IMR-90 (cell line): ENCODE results near the gene IL16. TPM values are rescaled to one million over a fixed set of nuclear protein-coding genes. Genes with fewer than 3 reads are reported as not detected.

Experiments
- ATAC-seq: fragments of 200-7000 bp; cut with Tn5 transposase; 2 replicates; pipeline ENCODE4 v1.9.1; 2020; ENCODE audit warnings: low read depth, mild to moderate bottlenecking, moderate library complexity
- BruUV-seq: library from RNA; stranded (reverse); fragments of 400-500 nt; replicated peaks from 2 replicates; lab custom pipeline; 2021; lab: Mats Ljungman, UMichigan
- CTCF ChIA-PET: fragments of 300-600 bp; formaldehyde crosslinking; extraction: SDS; loops from one replicate; lab custom pipeline; 2021; ENCODE audit warnings: antibody characterized with exemption; lab: Yijun Ruan, JAX
- POLR2A ChIA-PET: fragments of 300-600 bp; sonication (Branson Sonifier 250); formaldehyde crosslinking; loops from one replicate; lab custom pipeline; 2022; ENCODE audit warnings: antibody characterized with exemption; ENCODE audit not compliant: unreplicated experiment; lab: Charles Lee
- DNase-seq: peaks from one replicate; pipeline ENCODE4 v3.0.0; 2013
- H2AFZ ChIP-seq: replicated peaks from 2 replicates; pipeline ENCODE3; 2013; ENCODE audit warnings: low read length, mild to moderate bottlenecking; ENCODE audit not compliant: poor library complexity
- H2AK5ac ChIP-seq: 2 replicates; pipeline ENCODE4 v1.6.1; 2013; ENCODE audit warnings: low read depth, low read length, inconsistent platforms
- H2AK9ac ChIP-seq: replicated peaks from 2 replicates; pipeline ENCODE3; 2013; ENCODE audit warnings: mild to moderate bottlenecking, low read depth, low read length, moderate library complexity; ENCODE audit not compliant: poor library complexity
- H2BK120ac ChIP-seq: 2 replicates; pipeline ENCODE4 v1.6.1; 2013; ENCODE audit warnings: low read depth, low read length, inconsistent platforms
- H2BK15ac ChIP-seq: 3 replicates; pipeline ENCODE4 v1.6.1; 2013; ENCODE audit warnings: low read depth, low read length, inconsistent platforms
- H2BK20ac ChIP-seq: 2 replicates; pipeline ENCODE4 v1.6.1; 2013; ENCODE audit warnings: low read depth, mild to moderate bottlenecking, inconsistent platforms, low read length, moderate library complexity
- H2BK5ac ChIP-seq: 2 replicates; pipeline ENCODE4 v1.6.1; 2013; ENCODE audit warnings: mild to moderate bottlenecking, low read depth, low read length, inconsistent platforms; ENCODE audit not compliant: poor library complexity, severe bottlenecking
- H3K14ac ChIP-seq: replicated peaks from 2 replicates; pipeline ENCODE4 v1.6.1; 2013; ENCODE audit warnings: low read depth, low read length, inconsistent platforms
- H3K18ac ChIP-seq: 2 replicates; pipeline ENCODE4 v1.6.1; 2013; ENCODE audit warnings: low read depth, low read length, control low read depth
- H3K23ac ChIP-seq: 2 replicates; pipeline ENCODE4 v1.6.1; 2013; ENCODE audit warnings: low read depth, low read length, inconsistent platforms
- H3K27ac ChIP-seq: 2 replicates; pipeline ENCODE4 v1.5.1; 2013; ENCODE audit warnings: mild to moderate bottlenecking, control low read depth, low read length; ENCODE audit not compliant: insufficient read depth
- H3K27me3 ChIP-seq: 2 replicates; pipeline ENCODE4 v1.6.1; 2013; ENCODE audit warnings: low read length; ENCODE audit not compliant: control insufficient read depth, insufficient read depth
- H3K36me3 ChIP-seq: 2 replicates; pipeline ENCODE4 v1.6.1; 2013; ENCODE audit warnings: low read length, mixed read lengths; ENCODE audit not compliant: control insufficient read depth, insufficient read depth
- H3K4ac ChIP-seq: 2 replicates; pipeline ENCODE4 v1.6.1; 2013; ENCODE audit warnings: low read depth, low read length, inconsistent platforms
- H3K4me1 ChIP-seq: 2 replicates; pipeline ENCODE4 v1.6.1; 2013; ENCODE audit warnings: low read length, mixed read lengths; ENCODE audit not compliant: control insufficient read depth, insufficient read depth
- H3K4me2 ChIP-seq: 2 replicates; pipeline ENCODE4 v1.6.1; 2013; ENCODE audit warnings: low read depth, mild to moderate bottlenecking, control low read depth, low read length, moderate library complexity
- H3K4me3 ChIP-seq: 2 replicates; pipeline ENCODE4 v1.5.1; 2013; ENCODE audit warnings: low read depth, mild to moderate bottlenecking, control low read depth, low read length, moderate library complexity; ENCODE audit not compliant: insufficient read depth
- H3K56ac ChIP-seq: 2 replicates; pipeline ENCODE4 v1.6.1; 2013; ENCODE audit warnings: low read length, inconsistent platforms; ENCODE audit not compliant: insufficient read depth; ENCODE audit errors: extremely low read depth
- H3K79me1 ChIP-seq, 2 experiments: 2 replicates each; pipeline ENCODE4 v1.6.1; 2013; ENCODE audit warnings: low read length in 2 of 2, inconsistent platforms in 1 of 2, low read depth in 1 of 2
- H3K9ac ChIP-seq: 2 replicates; pipeline ENCODE4 v1.6.1; 2013; ENCODE audit warnings: low read depth, low read length, control low read depth
- H3K9me1 ChIP-seq: 2 replicates; pipeline ENCODE4 v1.6.1; 2013; ENCODE audit warnings: low read length, inconsistent platforms; ENCODE audit not compliant: insufficient read depth
- H3K9me3 ChIP-seq: 2 replicates; pipeline ENCODE4 v1.6.1; 2013; ENCODE audit warnings: low read length; ENCODE audit not compliant: control insufficient read depth, insufficient read depth
- H4K20me1 ChIP-seq: 2 replicates; pipeline ENCODE4 v1.6.1; 2013; ENCODE audit warnings: low read length, inconsistent platforms; ENCODE audit not compliant: insufficient read depth
- H4K5ac ChIP-seq: 2 replicates; pipeline ENCODE4 v1.6.1; 2013; ENCODE audit warnings: mild to moderate bottlenecking, low read depth, low read length, control low read depth
- H4K8ac ChIP-seq, 2 experiments: 2 replicates each; pipeline ENCODE4 v1.6.1; 2013; ENCODE audit warnings: low read depth in 2 of 2, low read length in 2 of 2, control low read depth in 1 of 2, inconsistent platforms in 1 of 2
- H4K91ac ChIP-seq: 2 replicates; pipeline ENCODE4 v1.6.1; 2013; ENCODE audit warnings: low read depth, low read length, inconsistent platforms; ENCODE audit not compliant: insufficient read depth
- BHLHE40 ChIP-seq: fragments of 150-350 bp; IDR thresholded peaks from 2 replicates; pipeline ENCODE4 v1.6.1; 2016; ENCODE audit warnings: mild to moderate bottlenecking, low read depth, low read length
- CEBPB ChIP-seq: IDR thresholded peaks from 2 replicates; pipeline ENCODE4 v1.6.1; 2012; ENCODE audit warnings: low read depth, low read length, improper control_type of control experiment
- CHD1 ChIP-seq: IDR thresholded peaks from 2 replicates; pipeline ENCODE4 v1.6.1; 2012; ENCODE audit warnings: low read depth, low read length, improper control_type of control experiment
- CTCF ChIP-seq: conservative IDR thresholded peaks from 2 replicates; pipeline ENCODE4 v1.5.1; 2012; ENCODE audit warnings: mild to moderate bottlenecking, low read depth, low read length, improper control_type of control experiment
- ELK1 ChIP-seq: fragments of 150-350 bp; IDR thresholded peaks from 2 replicates; pipeline ENCODE4 v1.6.1; 2016; ENCODE audit warnings: low read depth, mild to moderate bottlenecking, low read length, moderate library complexity, borderline replicate concordance
- FOS ChIP-seq: fragments of 150-350 bp; IDR thresholded peaks from 2 replicates; pipeline ENCODE4 v1.6.1; 2016; ENCODE audit warnings: low read depth, low read length
- MAFK ChIP-seq: IDR thresholded peaks from 2 replicates; pipeline ENCODE4 v1.6.1; 2012; ENCODE audit warnings: low read depth, low read length, improper control_type of control experiment
- MAZ ChIP-seq: IDR thresholded peaks from 2 replicates; pipeline ENCODE4 v1.6.1; 2012; ENCODE audit warnings: low read depth, mild to moderate bottlenecking, low read length, improper control_type of control experiment, moderate library complexity, borderline replicate concordance
- MXI1 ChIP-seq: IDR thresholded peaks from 2 replicates; pipeline ENCODE4 v1.6.1; 2012; ENCODE audit warnings: low read depth, mild to moderate bottlenecking, low read length, moderate library complexity, borderline replicate concordance
- NFE2L2 ChIP-seq: fragments of 150-350 bp; IDR thresholded peaks from 2 replicates; pipeline ENCODE4 v1.6.1; 2016; ENCODE audit warnings: low read depth, mild to moderate bottlenecking, low read length
- POLR2A ChIP-seq: IDR thresholded peaks from 2 replicates; pipeline ENCODE4 v1.6.1; 2012; ENCODE audit warnings: mild to moderate bottlenecking, low read depth, low read length
- RAD21 ChIP-seq: IDR thresholded peaks from 2 replicates; pipeline ENCODE4 v1.6.1; 2012; ENCODE audit warnings: low read length, improper control_type of control experiment
- RCOR1 ChIP-seq: IDR thresholded peaks from 2 replicates; pipeline ENCODE4 v1.6.1; 2012; ENCODE audit warnings: mild to moderate bottlenecking, low read length, improper control_type of control experiment; ENCODE audit not compliant: insufficient replicate concordance
- RFX5 ChIP-seq: IDR thresholded peaks from 2 replicates; pipeline ENCODE4 v1.8.0; 2012; ENCODE audit warnings: low read depth, mild to moderate bottlenecking, low read length, moderate library complexity
- SMC3 ChIP-seq: fragments of 150-350 bp; IDR thresholded peaks from 2 replicates; pipeline ENCODE4 v1.6.1; 2016; ENCODE audit warnings: low read depth, mild to moderate bottlenecking, antibody characterized with exemption, low read length, moderate library complexity
- USF2 ChIP-seq: fragments of 150-350 bp; IDR thresholded peaks from 2 replicates; pipeline ENCODE4 v1.6.1; 2017; ENCODE audit warnings: mild to moderate bottlenecking, antibody characterized with exemption, low read length, low read depth
- WGBS, 2 experiments: methylation state at CpG; one replicate each; pipeline versions ENCODE4 v1.1.5 to v1.1.7; 2013; ENCODE audit warnings: missing lambda C conversion rate in 2 of 2; ENCODE audit not compliant: insufficient read length in 1 of 2; ENCODE audit errors: extremely low coverage in 2 of 2; 5-methylcytosine and 5-hydroxymethylcytosine counted together
- dilution Hi-C: fragments of 300-500 bp; cut with HindIII; formaldehyde crosslinking; loops from one replicate; pipeline ENCODE4 v1.14.3; 2018; ENCODE audit warnings: low sequenced_read_pairs; ENCODE audit not compliant: unreplicated experiment
- in situ Hi-C: fragments of 300-500 bp; cut with MboI; formaldehyde crosslinking; loops from 3 replicates; pipeline ENCODE4 v1.14.3; 2019; ENCODE audit warnings: low sequenced_read_pairs, inconsistent platforms, mixed read lengths
- intact Hi-C: fragments of 100-400 bp; cut with micrococcal nuclease; formaldehyde crosslinking; loops from 2 replicates; pipeline ENCODE4 v1.10.0; 2022
- polyA plus RNA-seq, 3 experiments: library from polyadenylated mRNA; depleted of rRNA; stranded (reverse); fragments of >200 nt; gene quantifications; 2 replicates each; pipeline ENCODE4 v1.2.3, GENCODE V29; 2012; ENCODE audit warnings: low replicate concordance in 1 of 3
- total RNA-seq: library from RNA; depleted of rRNA; stranded (reverse); fragments of >200 nt; gene quantifications from 2 replicates; pipeline ENCODE4 v1.2.3, GENCODE V29; 2012

IL16 gene
- total and polyA plus RNA-seq, 2 of the 4 experiments (the other 2 are of a cell fraction): 0.18 to 0.27 TPM

- intact Hi-C loops: no loop called here
- dilution Hi-C loops: no loop called here
- ATAC-seq: no peak
- H3K4ac ChIP-seq: no peak overlapping the region
- no peak overlapping the region for H2AFZ ChIP-seq
- WGBS, 2 experiments: 90% methylated on average over 2 of the region's 6 CpGs; no CpG with 5 or more reads in 1 of the 2 experiments
- no peak for DNase-seq
- H3K14ac ChIP-seq: no peak overlapping the region
- ChIA-PET POLR2A (no interaction called here), CTCF (no interaction called here)
- peaks cover 3 to 8% of the 10 kb centered on the region in 2 experiments; a peak in 3 of 4 replicates for H3K79me1 ChIP-seq
- no peak overlapping the region for H3K18ac ChIP-seq
- H2BK5ac ChIP-seq: no peak overlapping the region
- no peak overlapping the region for H3K27ac ChIP-seq
- H2AK5ac ChIP-seq: no peak overlapping the region
- no peak overlapping the region for H2BK120ac ChIP-seq
- BruUV-seq: no TSS peak
- peaks cover 15% of the 10 kb centered on the region for H3K9me1 ChIP-seq
- H2AK9ac ChIP-seq: no peak overlapping the region
- no peaks in the 10 kb centered on the region for H3K27me3 ChIP-seq
- H3K56ac ChIP-seq: no peak overlapping the region
- in situ Hi-C loops: no loop called here
- TF ChIP-seq RFX5 (no peak), USF2 (no peak), ELK1 (no peak), SMC3 (no peak), NFE2L2 (no peak), RAD21 (no peak), CTCF (no peak), CEBPB (no peak), MAZ (no peak), POLR2A (no peak), RCOR1 (no peak), CHD1 (no peak), MXI1 (no peak), MAFK (no peak), FOS (no peak), BHLHE40 (no peak)
- H3K4me1 ChIP-seq: peaks cover 13% of the 10 kb centered on the region
- no peak overlapping the region for H3K9ac ChIP-seq
- H4K20me1 ChIP-seq: no peaks in the 10 kb centered on the region
- no peak overlapping the region for H3K4me2 ChIP-seq
- no peak overlapping the region for H3K4me3 ChIP-seq
- H2BK20ac ChIP-seq: no peak overlapping the region
- no peaks in the 10 kb centered on the region for H3K9me3 ChIP-seq
- peaks cover 43% of the 10 kb centered on the region for H3K36me3 ChIP-seq
- no peak overlapping the region for H3K23ac ChIP-seq
- no peak overlapping the region for H4K8ac ChIP-seq
- H4K91ac ChIP-seq: no peak overlapping the region
- no peak overlapping the region for H4K5ac ChIP-seq
- H2BK15ac ChIP-seq: no peak overlapping the region
Observed at GRCh38 chr15:81317642-81318017, 121.0 kb downstream of the IL16 start.
